GM13976 (cell line): Measurements from ENCODE around the gene SPECC1L.
"Not testable (repeated sequence)": the region's sequence is repeated elsewhere in the genome, so short reads cannot be mapped to it uniquely, and the experiment has no call there.

Source experiments
- DNase-seq: peaks from one replicate; pipeline ENCODE4 v3.0.0; 2012; ENCODE audit warnings: low spot score
- in situ Hi-C: fragments of 300-500 bp; cut with MboI; formaldehyde crosslinking; loops from one replicate; pipeline ENCODE4 v1.12.0; 2022; ENCODE audit warnings: low sequenced_read_pairs, mixed read lengths, inconsistent platforms; ENCODE audit not compliant: unreplicated experiment
- TF ChIP-seq, protein P1 (sequence below): IDR thresholded peaks from 2 replicates; pipeline ENCODE4 v1.5.1; 2012; ENCODE audit warnings: borderline replicate concordance, mild to moderate bottlenecking; ENCODE audit not compliant: insufficient read depth; ENCODE audit errors: extremely low read depth, missing control alignments, control extremely low read depth

The SPECC1L gene

DNA sequence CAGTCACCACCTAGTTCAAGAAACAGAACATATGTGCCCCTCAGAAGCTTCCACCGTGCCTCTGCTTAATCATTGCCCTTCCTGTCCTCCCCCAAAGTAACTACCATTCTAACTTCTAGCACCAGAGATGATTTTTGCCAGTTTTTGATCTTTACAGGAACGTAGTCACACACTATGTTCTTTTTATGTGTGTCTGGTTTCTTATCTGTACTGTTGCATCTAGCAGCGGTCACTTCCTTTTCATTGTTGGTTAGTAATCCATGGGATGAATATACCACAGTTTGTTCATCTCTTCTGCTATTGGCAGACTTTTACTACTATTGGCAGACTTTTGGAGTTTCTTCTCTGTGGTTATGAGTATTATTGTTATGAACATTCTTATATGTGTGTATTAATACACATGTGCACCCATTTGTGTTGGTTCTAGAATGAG, 34.6 kb downstream of the SPECC1L start:
- DNase-seq: no peak
- TF ChIP-seq, protein P1, sequence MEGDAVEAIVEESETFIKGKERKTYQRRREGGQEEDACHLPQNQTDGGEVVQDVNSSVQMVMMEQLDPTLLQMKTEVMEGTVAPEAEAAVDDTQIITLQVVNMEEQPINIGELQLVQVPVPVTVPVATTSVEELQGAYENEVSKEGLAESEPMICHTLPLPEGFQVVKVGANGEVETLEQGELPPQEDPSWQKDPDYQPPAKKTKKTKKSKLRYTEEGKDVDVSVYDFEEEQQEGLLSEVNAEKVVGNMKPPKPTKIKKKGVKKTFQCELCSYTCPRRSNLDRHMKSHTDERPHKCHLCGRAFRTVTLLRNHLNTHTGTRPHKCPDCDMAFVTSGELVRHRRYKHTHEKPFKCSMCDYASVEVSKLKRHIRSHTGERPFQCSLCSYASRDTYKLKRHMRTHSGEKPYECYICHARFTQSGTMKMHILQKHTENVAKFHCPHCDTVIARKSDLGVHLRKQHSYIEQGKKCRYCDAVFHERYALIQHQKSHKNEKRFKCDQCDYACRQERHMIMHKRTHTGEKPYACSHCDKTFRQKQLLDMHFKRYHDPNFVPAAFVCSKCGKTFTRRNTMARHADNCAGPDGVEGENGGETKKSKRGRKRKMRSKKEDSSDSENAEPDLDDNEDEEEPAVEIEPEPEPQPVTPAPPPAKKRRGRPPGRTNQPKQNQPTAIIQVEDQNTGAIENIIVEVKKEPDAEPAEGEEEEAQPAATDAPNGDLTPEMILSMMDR: no peak

DNA sequence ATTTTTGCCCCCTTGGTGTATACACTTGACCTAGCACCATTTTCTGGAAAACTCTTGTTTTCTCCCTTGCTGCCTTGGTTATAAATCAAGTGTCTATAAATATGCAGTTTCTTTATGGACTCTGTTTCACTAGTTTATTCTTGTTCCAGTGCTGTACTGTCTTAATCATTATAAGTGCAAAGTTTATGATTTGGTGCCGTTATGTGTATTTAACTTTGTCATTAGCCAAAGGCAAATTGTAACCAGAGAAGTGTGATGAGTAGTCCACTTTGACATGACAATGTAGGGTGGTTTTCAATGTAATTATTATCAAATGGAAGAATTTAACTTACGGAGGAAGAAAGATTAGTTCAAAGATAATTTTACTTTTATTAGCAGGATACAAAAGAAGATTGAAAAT, 40.3 kb downstream of the SPECC1L start:
- TF ChIP-seq, protein P1: no peak
- DNase-seq: no peak
- in situ Hi-C loops: no loop called here

More for the DNA sequence above, 34.6 kb downstream of the SPECC1L start:
- in situ Hi-C loops: no loop called here

DNA sequence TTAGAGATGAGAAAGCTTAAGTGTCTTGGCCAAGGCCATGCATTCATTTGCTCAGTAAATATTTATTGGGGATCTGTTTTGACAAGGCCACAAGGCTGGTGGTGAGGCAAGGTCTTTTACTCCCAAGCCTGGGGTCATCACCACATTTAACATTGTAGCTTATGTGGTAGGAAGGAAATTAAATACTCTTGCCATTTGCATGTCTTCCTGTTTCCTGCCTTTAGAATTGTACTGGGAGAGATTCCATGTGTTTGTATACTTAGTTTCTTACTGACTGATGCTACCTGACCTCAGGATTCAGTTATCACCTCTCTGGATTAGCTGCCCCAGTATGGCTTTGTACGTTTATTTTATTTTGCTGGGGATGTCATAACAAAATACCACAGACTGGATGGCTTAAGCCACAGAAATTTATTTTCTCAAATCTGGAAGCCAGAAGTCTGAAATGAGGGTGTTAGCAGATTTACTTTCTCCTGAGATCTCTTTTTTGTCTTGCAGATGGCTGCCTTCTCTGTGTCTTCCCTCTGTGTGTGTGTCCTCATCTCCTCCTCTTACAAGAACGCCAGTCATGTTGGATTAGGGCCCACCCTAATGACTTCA, 44.8 kb downstream of the SPECC1L start:
- no peak for DNase-seq
- in situ Hi-C loops: no loop called here
- TF ChIP-seq, protein P1: no peak

DNA sequence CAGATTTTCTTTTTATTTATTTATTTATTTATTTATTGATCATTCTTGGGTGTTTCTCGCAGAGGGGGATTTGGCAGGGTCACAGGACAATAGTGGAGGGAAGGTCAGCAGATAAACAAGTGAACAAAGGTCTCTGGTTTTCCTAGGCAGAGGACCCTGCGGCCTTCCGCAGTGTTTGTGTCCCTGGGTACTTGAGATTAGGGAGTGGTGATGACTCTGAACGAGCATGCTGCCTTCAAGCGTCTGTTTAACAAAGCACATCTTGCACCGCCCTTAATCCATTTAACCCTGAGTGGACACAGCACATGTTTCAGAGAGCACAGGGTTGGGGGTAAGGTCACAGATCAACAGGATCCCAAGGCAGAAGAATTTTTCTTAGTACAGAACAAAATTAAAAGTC, 45.6 kb downstream of the SPECC1L start:
- DNase-seq, in situ Hi-C loops: not testable (repeated sequence)

DNA sequence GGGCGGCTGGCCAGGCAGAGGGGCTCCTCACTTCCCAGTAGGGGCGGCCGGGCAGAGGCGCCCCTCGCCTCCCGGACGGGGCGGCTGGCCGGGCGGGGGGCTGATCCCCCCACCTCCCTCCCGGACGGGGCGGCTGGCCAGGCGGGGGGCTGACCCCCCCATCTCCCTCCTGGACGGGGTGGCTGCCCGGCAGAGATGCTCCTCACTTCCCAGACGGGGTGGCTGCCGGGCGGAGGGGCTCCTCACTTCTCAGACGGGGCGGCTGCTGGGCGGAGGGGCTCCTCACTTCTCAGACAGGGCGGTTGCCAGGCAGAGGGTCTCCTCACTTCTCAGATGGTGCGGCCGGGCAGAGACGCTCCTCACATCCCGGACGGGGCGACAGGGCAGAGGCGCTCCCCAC, 46.9 kb downstream of the SPECC1L start:
- in situ Hi-C loops, DNase-seq: not testable (repeated sequence)

DNA sequence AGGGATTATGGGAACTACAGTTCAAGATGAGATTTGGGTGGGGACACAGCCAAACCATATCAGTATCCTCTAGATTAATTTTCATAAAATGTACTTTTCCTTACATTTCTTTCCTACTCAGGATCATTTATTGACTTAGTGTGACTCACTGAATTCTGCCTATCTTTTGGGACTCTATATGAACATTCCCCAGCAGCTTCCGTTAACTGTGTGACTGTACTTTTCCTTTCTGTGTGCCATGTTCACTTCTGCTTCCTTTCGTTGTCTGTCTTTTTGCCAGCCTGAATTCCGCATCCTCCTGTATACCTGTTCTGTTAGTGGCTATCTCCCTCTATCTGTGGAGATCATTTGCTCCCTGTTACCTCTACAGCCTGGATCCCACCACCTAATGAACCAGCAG, 48.8 kb downstream of the SPECC1L start:
- in situ Hi-C loops: no loop called here
- DNase-seq: no peak
- TF ChIP-seq, protein P1: no peak

DNA sequence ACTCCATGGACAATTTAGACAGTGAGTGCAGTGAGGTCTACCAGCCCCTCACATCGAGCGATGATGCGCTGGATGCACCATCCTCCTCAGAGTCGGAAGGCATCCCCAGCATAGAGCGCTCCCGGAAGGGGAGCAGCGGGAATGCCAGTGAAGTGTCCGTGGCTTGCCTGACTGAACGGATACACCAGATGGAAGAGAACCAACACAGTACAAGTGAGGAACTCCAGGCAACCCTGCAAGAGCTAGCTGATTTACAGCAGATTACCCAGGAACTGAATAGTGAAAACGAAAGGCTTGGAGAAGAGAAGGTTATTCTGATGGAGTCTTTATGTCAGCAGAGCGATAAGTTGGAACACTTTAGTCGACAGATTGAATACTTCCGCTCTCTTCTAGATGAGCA, 51.4 kb downstream of the SPECC1L start:
- TF ChIP-seq, protein P1: no peak
- no peak for DNase-seq
- in situ Hi-C loops: no loop called here

DNA sequence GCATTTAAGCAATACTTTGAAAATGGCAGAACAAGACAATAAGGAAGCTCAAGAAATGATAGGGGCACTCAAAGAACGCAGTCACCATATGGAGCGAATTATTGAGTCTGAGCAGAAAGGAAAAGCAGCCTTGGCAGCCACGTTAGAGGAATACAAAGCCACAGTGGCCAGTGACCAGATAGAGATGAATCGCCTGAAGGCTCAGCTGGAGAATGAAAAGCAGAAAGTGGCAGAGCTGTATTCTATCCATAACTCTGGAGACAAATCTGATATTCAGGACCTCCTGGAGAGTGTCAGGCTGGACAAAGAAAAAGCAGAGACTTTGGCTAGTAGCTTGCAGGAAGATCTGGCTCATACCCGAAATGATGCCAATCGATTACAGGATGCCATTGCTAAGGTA, 51.9 kb downstream of the SPECC1L start:
- DNase-seq: no peak
- TF ChIP-seq, protein P1: no peak
- in situ Hi-C loops: no loop called here
